HG03280 (cell line): Measurements from ENCODE around the gene ZBTB9.
"Not testable (repeated sequence)": the region's sequence is repeated elsewhere in the genome, so short reads cannot be mapped to it uniquely, and the experiment has no call there.

Experiments
- ATAC-seq: cut with Tn5 transposase; IDR thresholded peaks from one replicate; pipeline ENCODE4 v1.9.1; 2021; ENCODE audit warnings: mild to moderate bottlenecking, moderate library complexity; ENCODE audit not compliant: unreplicated experiment

The ZBTB9 gene

DNA sequence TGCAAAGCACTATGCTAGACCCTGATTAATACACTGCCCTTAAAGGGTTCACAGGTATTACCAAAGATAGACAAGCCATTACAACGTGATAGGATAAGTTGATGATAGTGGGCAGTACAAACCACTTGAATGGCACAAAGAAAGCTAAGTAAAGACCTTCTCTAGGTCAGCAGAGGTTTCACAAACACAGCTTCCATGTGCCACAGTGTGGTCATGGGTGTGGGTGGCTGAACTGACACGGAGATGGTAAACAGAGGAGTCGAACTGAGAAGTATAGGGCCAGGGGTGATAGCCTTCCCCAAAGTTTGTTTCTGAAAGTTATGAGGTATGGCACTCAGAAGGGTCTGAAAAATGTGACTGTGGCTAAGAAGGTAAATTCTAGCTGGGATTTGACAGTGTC lies 4.3 kb downstream of the ZBTB9 start:
- ATAC-seq = no peak

DNA sequence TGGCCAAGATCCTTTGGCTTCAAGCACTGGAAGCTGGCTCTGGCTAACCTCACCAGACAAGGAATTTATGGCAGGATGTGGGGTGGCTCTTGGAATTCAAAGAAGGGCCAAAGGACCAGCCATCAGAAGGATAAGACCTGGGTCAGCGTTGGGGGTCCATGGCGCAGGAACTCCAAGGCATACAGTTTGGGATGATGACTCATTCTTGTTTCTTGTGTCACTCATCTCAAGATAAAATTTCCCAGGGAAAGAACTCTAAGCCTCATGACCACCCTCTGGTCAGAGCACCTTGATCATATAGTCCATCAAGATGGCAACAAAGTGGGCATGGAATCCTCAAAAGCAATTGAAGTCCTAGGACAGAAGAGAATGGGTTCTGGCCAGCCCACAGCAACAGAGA lies 4.8 kb downstream of the ZBTB9 start:
- ATAC-seq = no peak

DNA sequence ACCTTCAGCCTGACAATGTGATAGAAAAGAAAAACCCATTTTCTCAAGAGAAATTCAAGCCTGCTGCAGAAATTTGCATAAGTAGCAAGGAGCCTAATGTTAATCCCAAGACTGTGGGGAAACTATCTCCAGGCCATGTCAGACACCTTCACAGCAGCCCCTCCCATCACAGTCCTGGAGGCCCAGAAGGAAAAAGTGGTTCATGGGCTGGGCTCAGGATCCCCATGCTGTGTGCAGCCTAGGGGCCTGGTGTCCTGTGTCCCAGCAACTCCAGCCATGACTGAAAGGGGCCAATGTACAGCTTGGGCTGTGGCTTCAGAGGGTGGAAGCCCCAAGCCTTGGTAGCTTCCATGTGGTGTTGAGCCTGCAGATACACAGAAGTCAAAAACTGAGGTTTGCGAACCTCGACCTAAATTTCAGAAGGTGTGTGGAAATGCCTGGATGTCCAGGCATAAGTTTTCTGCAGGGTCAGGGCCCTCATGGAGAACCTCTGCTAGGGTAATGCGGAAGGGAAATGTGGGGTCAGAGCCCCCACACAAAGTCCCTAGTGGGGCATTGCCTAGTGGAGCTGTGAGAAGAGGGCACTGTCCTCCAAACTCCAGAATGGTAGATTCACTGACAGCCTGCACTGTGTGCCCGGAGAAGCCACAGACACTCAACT lies 11.8 kb downstream of the ZBTB9 start:
- ATAC-seq = no peak

DNA sequence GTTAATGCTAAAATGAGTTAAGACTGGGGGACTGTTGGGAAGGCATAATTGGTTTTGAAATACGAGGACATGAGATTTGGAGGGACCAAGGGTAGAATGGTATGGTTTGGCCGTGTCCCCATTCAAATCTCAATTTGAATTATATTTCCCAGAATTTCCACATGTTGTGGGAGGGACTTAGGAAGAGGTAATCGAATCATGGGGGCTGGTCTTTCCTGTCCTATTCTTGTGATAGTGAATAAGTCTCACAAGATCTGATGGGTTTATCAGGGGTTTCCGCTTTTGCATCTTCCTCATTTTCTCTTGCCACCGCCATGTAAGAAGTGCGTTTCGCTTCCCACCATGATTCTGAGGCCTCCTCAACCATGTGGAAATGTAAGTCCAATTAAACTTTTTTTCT lies 12.7 kb downstream of the ZBTB9 start:
- no peak for ATAC-seq

DNA sequence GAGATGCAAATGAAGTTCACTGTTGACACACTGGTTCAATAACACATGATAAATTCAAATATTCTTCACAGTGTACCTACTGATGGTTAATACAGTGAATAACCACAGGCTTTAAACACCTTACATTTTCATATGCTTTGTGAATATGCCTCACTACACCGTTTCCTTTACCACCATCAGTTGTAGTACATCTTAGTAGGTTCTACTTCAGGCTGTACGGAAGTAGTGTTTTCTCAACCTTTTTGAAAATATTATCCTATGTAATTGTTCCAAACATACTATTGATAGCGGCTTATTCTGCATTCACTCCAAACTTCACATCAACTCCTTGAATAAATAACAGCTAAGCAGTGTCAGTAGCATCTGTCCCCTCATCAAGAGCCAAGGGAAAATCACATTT lies 15.3 kb downstream of the ZBTB9 start:
- ATAC-seq = no peak

DNA sequence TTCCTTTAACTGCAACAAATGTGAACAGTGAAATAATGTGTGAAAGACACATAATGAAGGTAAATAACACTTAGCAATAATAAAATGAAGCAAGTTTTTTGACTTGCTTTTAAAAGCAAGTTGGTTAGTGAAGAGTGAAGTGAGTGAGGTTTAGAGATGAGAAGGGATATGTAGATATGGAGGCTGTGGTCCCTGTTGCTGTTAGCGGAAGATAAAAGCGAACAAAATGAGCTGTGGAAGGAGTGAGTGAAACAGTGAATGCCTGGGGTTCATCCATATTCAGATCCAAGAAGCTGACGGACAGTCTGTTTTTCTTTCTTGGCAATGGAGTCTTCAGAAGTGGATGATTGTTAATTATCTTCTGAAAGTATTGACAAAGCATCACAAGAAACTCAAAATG lies 23.5 kb downstream of the ZBTB9 start:
- ATAC-seq = no peak

DNA sequence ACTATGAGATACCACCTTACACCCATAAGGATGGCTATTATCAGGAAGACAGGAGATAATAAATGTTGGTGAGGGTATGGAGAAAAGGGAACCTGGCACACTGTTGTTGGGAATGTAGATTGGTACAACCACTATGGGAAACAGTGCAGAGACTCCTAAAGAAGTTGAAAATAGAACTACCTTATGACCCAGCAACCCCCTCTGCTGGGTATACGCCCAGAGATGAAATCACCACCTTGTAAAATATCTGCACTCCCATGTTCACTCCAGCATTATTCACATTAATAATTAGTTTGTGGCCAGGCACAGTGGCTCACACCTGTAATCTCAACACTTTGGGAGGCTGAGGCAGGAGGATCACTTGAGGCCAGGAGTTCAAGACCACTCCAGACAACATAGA lies 26.8 kb downstream of the ZBTB9 start:
- ATAC-seq = no peak

DNA sequence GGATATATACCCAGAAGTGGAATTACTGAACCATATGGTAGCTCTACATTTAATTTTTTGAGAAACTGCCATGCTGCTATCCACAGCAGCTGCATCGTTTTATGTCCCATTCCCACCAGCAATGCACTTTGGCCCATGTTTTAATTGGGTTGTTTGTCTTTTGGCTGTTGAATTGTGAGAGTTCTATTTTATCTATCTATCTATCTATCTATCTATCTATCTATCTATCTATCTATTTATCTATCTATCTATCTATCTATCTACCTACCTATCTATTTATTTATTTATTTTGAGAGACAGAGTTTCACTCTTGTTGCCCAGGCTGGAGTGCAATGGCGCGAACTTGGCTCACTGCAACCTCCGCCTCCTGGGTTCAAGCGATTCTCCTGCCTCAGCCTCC lies 28.2 kb downstream of the ZBTB9 start:
- not testable (repeated sequence) for ATAC-seq

DNA sequence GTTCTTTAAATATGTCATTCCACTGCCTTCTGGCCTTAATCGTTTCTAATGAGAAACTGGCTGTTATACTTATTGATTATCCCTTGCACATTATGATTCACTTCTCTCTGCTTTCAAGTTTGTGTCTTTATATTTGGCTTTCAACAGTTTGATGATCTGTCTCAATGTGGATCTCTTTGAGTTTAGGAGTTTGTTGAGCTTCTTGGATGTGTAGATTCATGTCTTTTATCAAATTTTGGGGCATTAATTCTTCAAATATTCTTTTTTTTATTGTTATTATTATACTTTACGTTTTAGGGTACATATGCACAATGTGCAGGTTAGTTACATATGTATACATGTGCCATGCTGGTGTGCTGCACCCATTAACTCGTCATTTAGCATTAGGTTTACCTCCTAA lies 29.3 kb downstream of the ZBTB9 start:
- no peak for ATAC-seq

DNA sequence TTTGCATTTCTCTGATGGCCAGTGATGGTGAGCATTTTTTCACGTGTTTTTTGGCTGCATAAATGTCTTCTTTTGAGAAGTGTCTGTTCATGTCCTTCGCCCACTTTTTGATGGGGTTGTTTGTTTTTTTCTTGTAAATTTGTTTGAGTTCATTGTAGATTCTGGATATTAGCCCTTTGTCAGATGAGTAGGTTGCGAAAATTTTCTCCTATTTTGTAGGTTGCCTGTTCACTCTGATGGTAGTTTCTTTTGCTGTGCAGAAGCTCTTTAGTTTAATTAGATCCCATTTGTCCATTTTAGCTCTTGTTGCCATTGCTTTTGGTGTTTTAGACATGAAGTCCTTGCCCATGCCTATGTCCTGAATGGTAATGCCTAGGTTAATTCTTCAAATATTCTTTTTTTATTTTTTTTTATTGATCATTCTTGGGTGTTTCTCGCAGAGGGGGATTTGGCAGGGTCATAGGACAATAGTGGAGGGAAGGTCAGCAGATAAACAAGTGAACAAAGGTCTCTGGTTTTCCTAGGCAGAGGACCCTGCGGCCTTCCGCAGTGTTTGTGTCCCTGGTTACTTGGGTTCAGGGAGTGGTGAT lies 30.4 kb downstream of the ZBTB9 start:
- ATAC-seq = not testable (repeated sequence)

DNA sequence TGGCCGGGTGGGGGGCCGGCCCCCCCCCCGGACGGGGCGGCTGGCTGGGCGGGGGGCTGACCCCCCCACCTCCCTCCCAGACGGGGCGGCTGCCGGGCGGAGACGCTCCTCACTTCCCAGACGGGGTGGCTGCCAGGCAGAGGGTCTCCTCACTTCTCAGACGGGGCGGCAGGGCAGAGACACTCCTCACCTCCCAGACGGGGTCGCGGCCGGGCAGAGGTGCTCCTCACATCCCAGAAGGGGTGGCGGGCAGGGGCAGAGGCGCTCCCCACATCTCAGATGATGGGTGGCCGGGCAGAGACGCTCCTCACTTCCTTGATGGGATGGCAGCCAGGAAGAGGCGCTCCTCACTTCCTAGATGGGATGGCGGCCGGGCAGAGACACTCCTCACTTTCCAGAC lies 31.3 kb downstream of the ZBTB9 start:
- ATAC-seq = not testable (repeated sequence)

DNA sequence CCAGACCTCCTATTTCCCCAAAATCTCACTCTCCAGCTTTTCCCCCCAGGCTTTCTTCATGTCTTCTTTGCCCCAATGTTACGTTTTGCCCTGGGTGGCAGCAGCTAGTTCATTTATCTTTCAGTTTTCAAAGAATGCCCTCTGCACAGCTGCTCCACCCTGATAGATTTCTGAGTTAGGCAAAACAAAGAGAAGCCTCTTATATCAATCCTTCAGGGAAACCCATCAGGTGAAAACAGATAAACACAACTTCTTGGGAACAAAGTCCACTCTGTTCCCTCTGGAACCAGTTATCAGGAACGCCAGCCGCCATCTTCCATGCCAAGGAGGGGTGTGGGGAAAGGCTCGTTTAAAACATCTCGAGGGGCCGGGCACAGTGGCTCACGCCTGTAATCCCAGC lies 34.0 kb downstream of the ZBTB9 start:
- no peak for ATAC-seq

DNA sequence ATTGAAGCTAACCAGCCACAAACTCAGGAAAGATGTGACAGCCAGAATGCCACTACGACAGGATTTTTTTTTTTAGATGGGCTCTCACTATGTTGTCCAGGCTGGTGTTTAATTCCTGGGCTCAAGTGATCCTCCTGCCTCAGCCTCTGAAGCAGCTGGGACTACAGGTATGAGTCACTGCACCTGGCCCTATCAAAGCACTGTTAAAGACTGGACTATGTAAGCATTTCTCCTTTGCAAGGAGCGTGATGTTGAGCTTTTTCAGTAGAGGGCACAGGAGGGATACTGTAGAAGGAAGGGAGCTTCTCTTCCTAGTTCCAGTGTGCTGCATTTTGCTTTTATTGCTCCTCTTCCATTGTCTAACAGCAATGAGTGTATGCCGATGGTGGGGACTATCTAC lies 35.8 kb downstream of the ZBTB9 start:
- ATAC-seq = no peak

DNA sequence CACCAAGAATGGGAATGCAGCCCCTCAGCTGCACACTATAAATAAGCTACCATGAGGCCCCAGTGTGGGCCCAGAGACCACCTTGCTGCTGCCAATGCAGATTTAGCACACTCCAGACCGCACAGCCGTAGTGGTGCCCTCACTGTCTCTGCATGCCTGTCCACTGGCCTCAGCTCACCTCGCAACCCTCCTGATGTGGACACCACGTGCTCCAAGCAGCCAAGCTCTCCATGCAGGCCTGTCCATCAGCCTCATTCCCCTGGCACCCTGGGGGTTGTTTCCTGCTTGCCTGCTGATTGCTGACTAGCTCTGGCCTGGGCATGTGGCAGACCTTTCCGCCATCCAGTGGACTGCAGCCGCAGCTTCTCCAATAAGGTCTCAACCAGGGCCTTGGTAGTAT lies 36.2 kb downstream of the ZBTB9 start:
- ATAC-seq = no peak

DNA sequence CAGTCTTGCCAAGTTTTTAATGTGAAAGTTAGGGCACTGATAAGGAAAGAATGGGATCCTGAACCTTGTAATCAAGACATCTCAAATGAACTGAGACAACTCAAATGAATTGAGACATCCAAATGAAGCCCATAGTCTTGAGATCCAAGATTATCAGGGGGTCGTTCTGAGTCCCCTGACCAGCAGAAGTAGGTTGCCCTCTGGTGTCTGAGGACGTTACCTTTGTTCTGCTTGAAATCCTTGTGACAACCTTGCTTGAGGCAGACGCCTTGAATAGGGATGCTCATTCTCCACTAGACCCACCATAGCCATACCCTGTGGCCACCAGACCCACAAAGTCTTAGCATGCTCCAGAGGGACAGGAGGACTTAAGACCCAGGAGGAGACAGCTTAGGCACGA lies 37.7 kb downstream of the ZBTB9 start:
- no peak for ATAC-seq

DNA sequence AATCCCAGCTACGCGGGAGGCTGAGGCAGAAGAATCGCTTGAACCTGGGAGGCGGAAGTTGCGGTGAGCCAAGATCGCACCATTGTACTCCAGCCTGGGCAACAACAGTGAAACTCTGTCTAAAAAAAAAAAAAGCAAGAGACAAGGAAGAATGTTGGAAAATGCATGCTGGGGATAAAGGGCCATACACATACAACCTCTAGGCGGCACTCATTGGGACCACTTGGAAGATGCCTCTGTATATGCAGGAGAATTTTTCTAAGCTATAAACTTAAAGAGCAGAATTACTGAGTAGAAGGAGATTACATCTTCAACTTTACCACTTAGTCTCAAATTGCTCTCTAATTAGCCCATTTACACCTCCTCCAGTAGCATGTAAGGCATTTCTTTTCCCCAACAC lies 42.8 kb downstream of the ZBTB9 start:
- ATAC-seq = no peak

DNA sequence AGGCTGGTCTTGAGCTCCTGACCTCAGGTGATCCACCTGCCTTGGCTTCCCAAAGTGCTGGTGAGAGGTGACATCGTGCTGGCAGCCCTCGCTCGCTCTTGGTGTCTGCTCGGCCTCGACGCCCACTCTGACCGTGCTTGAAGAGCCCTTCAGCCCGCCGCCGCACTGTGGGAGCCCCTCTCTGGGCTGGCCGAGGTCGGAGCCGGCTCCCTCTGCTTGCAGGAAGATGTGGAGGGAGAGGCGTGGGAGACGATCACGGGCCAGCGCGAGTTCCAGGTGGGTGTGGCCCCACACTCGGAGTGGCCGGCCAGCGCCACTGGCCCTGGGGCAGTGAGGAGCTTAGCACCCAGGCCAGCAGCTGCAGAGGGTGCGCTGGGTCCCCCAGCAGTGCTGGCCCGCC lies 48.1 kb downstream of the ZBTB9 start:
- ATAC-seq = no peak

DNA sequence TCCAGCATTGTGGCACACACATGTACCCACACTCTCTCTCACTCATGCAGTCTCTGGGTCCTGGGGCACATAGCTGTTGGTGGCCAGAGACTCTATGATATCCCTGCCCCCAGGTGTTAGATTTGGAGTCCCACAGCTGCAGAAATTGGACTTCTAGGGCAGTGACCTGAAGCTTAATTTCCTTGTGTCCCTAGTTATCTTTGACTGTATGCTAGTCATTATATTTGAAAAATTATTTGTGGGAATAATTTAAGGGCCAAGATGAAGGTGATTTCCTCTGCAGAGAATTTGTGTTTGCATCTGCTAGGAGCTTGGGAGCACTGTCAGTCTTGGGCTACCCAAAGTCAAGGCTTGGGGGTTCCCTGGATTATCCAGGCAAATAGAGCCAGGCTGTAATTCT lies 50.1 kb downstream of the ZBTB9 start:
- no peak for ATAC-seq

DNA sequence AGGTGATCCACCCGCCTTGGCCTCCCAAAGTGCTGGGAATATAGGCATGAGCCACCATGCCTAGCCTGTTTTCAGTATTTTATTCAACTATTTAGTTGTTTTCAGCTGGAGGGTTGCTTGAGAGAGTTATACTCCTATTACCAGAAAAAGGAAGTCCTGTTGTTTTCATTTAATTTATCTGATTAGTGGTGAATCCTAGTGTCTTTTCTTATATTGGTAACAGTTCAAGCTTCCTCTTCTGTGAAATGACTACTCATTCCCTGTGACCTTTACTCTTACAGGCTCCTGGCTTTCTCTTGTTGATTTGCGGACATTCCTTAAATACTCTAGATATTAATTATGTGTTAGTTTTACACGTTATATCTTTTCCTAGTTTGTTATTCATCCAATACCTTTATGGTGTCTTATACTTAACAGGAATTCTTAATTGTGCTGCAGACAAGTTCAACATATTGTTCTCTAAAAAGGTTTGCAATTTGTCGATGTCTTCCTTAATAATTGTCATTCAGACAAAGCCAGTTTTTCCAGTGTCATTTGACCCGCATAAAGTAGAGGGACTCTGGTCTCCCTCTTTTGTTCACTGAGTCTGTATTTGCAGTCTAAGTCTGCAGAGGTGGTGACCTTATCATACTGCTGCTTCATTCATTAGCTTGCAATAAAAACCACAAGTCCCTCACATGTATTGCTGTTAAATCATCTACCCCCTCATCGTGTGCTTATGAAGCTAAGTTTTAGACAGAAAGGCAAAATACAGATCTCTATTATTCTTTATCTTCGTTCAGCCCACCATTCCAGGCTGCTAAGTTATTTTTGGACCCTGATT lies 51.4 kb downstream of the ZBTB9 start:
- ATAC-seq = no peak
